NT2/D1 (cell line): ENCODE measurements around the gene FGD5.
A peak's percentile ranks its signal among the peaks of the same experiment; 100 is the strongest.

Source experiments
- DNase-seq: peaks from one replicate; pipeline ENCODE4 v3.0.0-alpha.2; 2011; ENCODE audit warnings: low read depth, low spot score
- H3K27me3 ChIP-seq: 2 replicates; pipeline ENCODE4 v1.6.0; 2011; ENCODE audit warnings: mild to moderate bottlenecking; ENCODE audit not compliant: insufficient read length, insufficient read depth
- H3K36me3 ChIP-seq: 2 replicates; pipeline ENCODE4 v1.6.1; 2011; ENCODE audit warnings: mild to moderate bottlenecking, low read length, mixed read lengths; ENCODE audit not compliant: insufficient read depth, insufficient read length
- H3K4me1 ChIP-seq: 2 replicates; pipeline ENCODE4 v1.5.1; 2011; ENCODE audit not compliant: insufficient read depth, insufficient read length
- H3K4me3 ChIP-seq: 2 replicates; pipeline ENCODE4 v1.5.1; 2011; ENCODE audit warnings: low read depth; ENCODE audit not compliant: insufficient read length
- H3K9ac ChIP-seq: 2 replicates; pipeline ENCODE4 v1.6.0; 2011; ENCODE audit warnings: low read depth; ENCODE audit not compliant: insufficient read length
- H3K9me3 ChIP-seq: 2 replicates; pipeline ENCODE4 v1.5.1; 2011; ENCODE audit warnings: mild to moderate bottlenecking, low read length; ENCODE audit not compliant: insufficient read depth
- SUZ12 ChIP-seq: IDR thresholded peaks from 2 replicates; pipeline ENCODE4 v1.6.1; 2011; ENCODE audit not compliant: insufficient read length, insufficient read depth; ENCODE audit errors: extremely low read depth
- YY1 ChIP-seq: IDR thresholded peaks from 2 replicates; pipeline ENCODE4 v1.6.1; 2011; ENCODE audit not compliant: insufficient read length, insufficient read depth
- ZNF274 ChIP-seq: IDR thresholded peaks from 2 replicates; pipeline ENCODE4 v1.6.1; 2011; ENCODE audit warnings: mild to moderate bottlenecking, low read depth, low read length

The FGD5 gene

GRCh38 chr3:14923476-14923875 is 104.7 kb downstream of the FGD5 start:
- Histone ChIP-seq H3K9ac (no peak overlapping the region), H3K27me3 (no peaks in the 10 kb centered on the region), H3K36me3 (peaks cover 10% of the 10 kb centered on the region), H3K4me3 (no peak overlapping the region), H3K4me1 (peaks cover 22% of the 10 kb centered on the region), H3K9me3 (no peaks in the 10 kb centered on the region)
- no peak for TF ChIP-seq SUZ12
- TF ChIP-seq YY1, result no peak
- no peak for TF ChIP-seq ZNF274
- no peak for DNase-seq

DNA sequence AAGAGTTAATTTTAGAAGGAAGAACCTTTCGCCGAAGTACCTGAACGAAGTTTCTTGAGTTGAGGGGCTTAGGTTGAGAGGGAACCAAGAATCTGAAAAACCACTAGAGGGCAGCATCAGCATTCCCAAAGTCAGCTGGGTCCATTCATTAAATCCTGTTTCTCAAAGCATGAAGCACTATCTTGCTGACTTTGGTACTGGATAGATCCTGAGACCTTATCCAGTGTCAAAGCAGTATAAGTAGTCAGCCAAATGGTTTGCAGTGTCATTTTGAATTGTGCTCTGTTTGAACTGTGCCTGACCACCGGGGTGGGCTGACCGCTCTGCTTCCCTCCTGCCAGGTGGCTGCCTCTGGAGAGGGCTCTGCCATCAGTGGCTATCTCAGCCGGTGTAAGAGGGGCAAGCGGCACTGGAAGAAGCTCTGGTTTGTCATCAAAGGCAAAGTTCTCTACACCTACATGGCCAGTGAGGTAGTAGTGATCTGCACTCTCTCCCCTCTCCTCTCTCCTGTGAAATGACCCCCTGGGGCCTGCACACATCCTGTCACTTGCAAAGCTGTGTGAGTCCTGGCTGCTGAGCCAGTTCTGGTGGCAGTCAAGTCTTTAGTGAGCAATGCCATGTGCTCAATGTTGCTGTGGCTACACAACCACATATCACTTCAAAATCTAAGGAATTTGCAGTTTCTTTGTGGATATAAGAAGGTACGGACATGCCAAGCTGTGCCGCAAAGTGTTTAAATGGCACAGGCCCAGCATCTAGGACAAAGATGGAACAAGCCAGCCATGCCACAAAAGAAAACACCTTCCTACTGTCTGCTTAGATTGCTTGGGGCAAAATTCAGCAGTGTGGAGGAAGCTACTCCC is 107.2 kb downstream of the FGD5 start:
- H3K36me3 ChIP-seq, result peaks cover 10% of the 10 kb centered on the region
- H3K9ac ChIP-seq, result no peak overlapping the region
- TF ChIP-seq ZNF274 (no peak), YY1 (no peak), SUZ12 (no peak)
- H3K4me3 ChIP-seq, result no peak overlapping the region
- H3K4me1 ChIP-seq, result peaks cover 16% of the 10 kb centered on the region
- no peaks in the 10 kb centered on the region for H3K9me3 ChIP-seq
- H3K27me3 ChIP-seq, result no peaks in the 10 kb centered on the region
- DNase-seq, result peak; percentile 70

DNA sequence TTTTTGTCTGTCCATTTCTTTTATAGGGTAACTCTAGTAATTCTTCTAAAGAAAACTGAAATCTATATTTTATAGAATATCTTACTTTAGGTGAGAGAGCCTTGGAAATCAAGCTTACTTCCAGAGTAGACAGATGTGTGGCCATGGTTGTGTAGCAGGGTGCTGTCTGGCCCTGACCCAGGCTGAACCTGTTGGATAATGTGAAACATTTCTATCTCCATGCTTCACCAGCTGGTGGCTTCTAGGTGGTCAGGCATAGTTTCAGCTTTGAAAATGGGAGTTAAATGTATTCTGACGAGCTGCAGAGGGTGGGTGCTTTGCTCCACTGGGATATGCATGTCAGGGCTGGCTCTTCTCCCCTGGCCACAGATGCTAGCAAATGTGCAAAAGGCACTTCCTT is 107.8 kb downstream of the FGD5 start:
- no peak overlapping the region for H3K9ac ChIP-seq
- no peak for DNase-seq
- H3K4me3 ChIP-seq, result no peak overlapping the region
- H3K9me3 ChIP-seq, result no peaks in the 10 kb centered on the region
- peaks cover 10% of the 10 kb centered on the region for H3K36me3 ChIP-seq
- H3K27me3 ChIP-seq, result no peaks in the 10 kb centered on the region
- peaks cover 15% of the 10 kb centered on the region for H3K4me1 ChIP-seq
- TF ChIP-seq SUZ12, result no peak
- no peak for TF ChIP-seq YY1
- TF ChIP-seq ZNF274, result no peak

DNA sequence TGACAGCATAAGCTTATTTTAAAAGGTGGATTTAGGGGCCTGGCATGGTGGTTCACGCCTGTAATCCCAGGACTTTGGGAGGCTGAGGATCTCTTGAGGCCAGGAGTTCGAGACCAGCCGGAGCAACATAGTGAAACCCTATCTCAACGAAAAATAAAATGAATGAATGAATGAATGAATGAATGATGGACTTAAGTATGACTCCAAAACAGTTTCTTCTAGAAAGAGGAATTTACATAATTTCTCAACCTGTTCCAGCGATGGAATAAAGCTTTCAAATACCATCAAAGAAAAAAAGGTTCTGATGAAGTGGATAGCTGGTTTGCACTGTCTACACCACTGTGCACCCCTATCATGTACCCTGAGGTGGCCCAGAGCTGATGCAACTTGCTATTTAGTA is 108.5 kb downstream of the FGD5 start:
- Histone ChIP-seq H3K9me3 (no peaks in the 10 kb centered on the region), H3K4me3 (no peak overlapping the region), H3K36me3 (peaks cover 11% of the 10 kb centered on the region)

GRCh38 chr3:14929310-14930074 is 110.7 kb downstream of the FGD5 start:
- Histone ChIP-seq H3K36me3 (peaks cover 12% of the 10 kb centered on the region), H3K4me1 (peaks cover 3% of the 10 kb centered on the region), H3K27me3 (no peaks in the 10 kb centered on the region), H3K9ac (no peak overlapping the region), H3K9me3 (no peaks in the 10 kb centered on the region), H3K4me3 (no peak overlapping the region)
- DNase-seq, result no peak
- TF ChIP-seq ZNF274, result no peak
- TF ChIP-seq SUZ12, result no peak

More for the DNA sequence above, 108.5 kb downstream of the FGD5 start:
- DNase-seq, result no peak
- H3K9ac ChIP-seq, result no peak overlapping the region
- peaks cover 11% of the 10 kb centered on the region for H3K4me1 ChIP-seq
- no peak for TF ChIP-seq YY1
- no peak for TF ChIP-seq SUZ12
- no peak for TF ChIP-seq ZNF274
- no peaks in the 10 kb centered on the region for H3K27me3 ChIP-seq

GRCh38 chr3:14933820-14934425 is 115.2 kb downstream of the FGD5 start:
- Histone ChIP-seq H3K36me3 (peaks cover 10% of the 10 kb centered on the region), H3K27me3 (no peaks in the 10 kb centered on the region), H3K4me1 (no peaks in the 10 kb centered on the region), H3K4me3 (no peak overlapping the region), H3K9me3 (no peaks in the 10 kb centered on the region), H3K9ac (no peak overlapping the region)
- TF ChIP-seq ZNF274 (no peak), YY1 (no peak), SUZ12 (no peak)
- no peak for DNase-seq
